HG02623 (cell line): ENCODE data around the gene CSKMT.
"Not testable (repeated sequence)": the region's sequence is repeated elsewhere in the genome, so short reads cannot be mapped to it uniquely, and the experiment has no call there.

ENCODE experiments used
- ATAC-seq: cut with Tn5 transposase; IDR thresholded peaks from one replicate; pipeline ENCODE4 v1.9.1; 2021; ENCODE audit warnings: moderate library complexity; ENCODE audit not compliant: unreplicated experiment

The CSKMT gene, protein sequence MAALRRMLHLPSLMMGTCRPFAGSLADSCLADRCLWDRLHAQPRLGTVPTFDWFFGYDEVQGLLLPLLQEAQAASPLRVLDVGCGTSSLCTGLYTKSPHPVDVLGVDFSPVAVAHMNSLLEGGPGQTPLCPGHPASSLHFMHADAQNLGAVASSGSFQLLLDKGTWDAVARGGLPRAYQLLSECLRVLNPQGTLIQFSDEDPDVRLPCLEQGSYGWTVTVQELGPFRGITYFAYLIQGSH

DNA sequence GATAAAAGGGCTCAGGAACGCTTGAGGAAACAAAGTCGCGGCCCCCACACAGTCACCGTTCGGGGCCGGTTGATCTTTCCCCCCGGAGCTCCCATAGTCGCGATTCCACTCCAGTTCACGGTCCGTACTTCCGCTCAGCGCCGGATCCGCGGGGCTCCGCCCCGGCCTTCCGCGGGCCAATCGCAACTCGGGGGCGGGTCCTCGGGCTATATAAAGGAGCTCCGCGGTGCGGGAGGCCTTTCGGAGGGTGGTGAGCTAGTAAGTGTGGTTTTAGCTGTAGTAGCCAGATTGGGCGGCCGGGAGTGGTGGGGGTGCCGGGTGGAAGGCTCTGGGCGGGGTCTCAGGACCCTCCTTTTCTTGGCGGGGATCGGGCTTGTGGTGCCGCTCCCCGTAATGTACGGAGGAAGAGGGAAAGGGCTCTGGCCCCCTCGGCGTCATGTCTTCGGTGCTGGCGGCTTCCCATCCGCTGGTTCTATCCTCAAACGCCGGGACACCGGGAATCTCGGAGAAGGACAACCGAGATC, at the start of gene CSKMT, which contains the start of gene C11orf98:
Gene CSKMT, plus strand, starts transcription at position 238 of the 524 bp plus-strand sequence. CDS start 568 bp downstream, outside the sequence.
Gene C11orf98, minus strand, starts transcription at position 136 of the 524 bp plus-strand sequence. Its CDS starts 41 bp downstream, at position 95.
- ATAC-seq: peak; percentile 80

DNA sequence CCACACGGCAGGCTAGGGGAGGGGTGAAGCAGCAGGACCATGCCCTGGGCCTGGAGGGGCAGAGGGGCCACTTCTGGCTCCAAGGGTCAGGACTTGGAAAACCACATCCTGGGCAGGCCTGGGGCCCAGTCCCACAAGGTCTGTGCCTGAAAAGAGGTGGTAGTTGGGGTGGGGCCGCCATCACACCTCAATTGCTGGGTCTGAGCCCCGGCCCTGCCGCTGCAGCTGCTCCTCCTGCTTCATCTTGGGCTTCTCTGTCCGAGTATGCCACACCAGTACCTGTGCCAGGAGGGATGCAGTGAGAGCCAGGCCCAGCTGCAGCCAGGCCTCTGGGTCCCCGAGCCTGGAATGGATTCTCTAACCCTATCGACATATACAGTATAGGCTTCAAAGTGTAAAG, 49.6 kb upstream of the CSKMT start:
- no peak for ATAC-seq

DNA sequence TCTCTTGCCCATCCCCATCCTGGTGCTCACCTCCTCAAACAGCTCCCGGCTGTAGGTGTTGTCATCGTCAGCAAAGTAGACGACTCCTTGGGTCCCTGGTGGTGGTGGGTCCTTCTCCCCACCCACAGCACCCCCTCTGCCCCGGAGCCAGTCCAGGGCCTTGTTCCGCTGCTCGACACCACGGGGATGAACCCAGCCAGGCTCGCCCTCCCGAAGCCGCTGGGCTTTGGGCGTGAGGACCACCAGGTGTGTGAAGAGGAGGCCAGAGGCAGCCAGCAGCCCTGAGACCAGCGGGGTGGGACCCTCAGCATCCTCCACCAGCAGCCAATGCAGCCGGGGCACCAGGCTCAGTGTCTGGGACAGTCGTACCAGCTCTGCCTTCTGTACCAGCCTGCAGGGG, 48.2 kb upstream of the CSKMT start:
- not testable (repeated sequence) for ATAC-seq

DNA sequence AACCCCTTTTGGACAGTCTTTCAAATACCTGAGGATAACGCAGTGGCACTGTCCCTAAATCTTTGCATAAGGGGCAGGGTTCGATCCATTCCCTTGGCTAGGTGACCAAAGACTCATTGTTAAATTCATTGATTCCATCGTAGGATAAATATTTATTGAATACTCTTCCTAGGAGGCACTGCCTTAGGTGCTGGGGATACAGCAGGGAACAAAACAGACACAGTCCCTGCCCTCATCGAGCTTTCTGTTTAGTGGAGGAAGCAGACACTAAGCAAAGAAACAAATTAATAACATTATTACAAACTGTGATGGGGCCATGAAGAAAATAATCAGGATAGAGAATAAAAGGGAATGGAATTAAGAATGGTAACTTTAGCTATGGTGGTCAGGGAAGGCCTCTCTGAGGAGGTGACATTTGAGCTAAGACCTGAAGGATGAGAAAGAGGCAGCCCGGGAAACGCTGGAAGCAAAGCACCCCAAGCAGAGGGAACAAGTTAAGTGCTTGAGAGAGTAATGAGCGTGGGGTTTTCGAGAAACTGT, 44.0 kb upstream of the CSKMT start:
- ATAC-seq: no peak

DNA sequence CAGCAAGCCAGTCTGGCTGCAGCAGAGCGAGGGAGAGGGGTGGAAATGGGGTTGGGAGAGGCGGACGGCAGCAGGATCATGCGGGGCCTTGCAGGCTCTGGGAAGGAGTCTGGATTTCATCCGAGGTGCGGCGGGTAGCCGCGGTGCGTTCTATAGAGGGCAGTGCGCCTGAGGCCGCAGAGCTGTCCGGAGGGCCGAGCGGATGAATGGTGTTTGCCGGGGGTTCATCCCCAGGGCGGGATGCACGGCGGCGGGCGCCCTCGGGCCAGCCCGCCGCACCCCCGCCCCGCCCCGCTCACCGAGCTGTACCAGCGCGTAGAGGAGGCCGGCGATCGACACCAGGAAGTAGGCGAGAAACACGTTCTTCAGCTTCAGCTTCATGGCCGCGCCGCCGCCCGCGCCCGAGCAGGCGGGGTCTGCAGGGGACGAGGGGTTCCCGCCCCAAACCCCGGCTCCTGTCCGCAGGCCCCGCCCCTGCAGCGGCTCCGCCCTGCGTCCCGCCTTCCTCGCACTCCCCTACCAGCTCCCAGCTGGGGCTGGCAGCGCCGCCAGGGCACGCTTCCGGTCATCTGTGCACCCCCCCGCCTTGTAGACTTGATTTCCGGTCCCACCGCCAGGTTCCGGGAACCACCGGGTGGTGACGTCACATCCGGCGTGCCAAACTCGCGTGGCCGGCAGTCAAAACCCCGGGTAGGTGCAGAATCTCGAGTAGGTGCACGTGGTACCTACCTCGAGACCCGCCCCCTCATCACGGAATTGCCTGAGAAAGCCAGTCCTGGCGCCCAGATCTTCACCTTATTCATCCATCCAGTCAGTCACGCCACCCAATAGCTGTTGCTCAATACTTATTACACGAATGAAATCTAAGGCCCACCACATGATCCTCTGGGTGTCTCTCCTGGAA, 43.3 kb upstream of the CSKMT start, which contains the start of gene B3GAT3:
Gene B3GAT3, minus strand, starts transcription at position 420 of the 904 bp plus-strand sequence. Its CDS starts 39 bp downstream, at position 381.
- peak; percentile 93 for ATAC-seq

DNA sequence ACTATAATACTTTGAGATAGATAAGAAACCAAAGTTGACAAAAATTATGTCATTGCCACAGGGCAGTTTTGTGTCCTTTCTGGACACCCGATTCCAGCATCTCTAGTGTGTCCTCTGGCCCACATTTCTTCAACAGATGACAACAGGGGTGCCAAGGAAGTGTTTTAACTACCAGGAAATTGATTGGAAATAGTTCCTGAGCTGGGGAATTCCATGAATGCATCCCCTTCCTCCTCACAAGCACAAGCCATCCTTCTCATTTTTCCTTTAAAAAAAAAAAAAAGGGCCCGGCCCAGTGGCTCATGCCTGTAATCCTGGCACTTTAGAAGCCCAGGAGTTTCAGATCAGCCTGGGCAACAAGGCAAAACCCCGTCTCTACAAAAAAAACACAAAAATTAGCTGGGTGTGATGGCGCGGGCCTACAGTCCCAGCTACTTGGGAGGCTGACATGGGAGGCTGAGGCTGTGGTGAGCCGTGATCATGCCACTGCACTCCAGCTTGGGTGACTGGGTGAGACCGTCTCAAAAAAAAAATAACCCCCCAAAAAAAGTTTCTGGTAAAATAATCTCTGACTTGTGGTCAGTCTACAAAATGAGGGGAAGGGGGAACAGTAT, 42.5 kb upstream of the CSKMT start:
- no peak for ATAC-seq

DNA sequence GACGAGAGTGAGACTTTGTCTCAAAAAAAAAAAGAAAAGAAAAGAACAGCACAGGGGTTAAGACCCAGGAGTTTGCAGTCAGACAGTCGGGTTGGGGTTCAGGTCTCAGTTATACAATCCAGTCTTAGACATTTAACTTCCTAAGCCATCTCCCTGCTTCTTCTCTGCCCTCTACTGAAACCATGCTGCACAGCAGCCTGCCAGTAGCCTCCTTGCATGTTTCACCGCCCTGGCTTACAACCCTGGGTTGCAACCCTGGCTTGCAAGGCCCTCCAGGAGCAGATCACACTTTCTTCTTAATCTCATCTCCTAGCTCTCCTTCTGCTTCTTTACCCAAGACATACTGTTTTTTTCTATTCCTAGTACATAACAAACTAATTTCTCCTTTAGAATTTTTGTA, 37.4 kb upstream of the CSKMT start:
- ATAC-seq: no peak

DNA sequence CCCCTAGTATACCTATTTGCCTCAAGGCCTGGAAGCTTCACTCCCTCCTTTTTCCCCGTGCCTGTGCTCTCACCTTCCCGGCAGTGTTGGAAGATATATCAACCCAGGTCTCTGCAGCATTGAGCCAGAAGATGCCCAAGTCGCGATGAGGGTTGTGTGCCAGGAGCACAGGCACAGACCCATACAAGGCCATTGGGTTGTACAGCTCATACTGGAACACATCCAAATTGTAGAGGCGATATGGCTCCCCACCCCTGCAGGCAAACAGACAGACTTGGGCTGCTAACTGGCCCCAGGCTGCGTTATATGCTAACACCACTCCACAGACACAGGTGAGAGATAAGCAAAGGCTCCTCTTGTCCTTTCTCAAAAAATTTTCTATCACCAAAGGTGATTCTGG, 32.6 kb upstream of the CSKMT start:
- ATAC-seq: no peak

DNA sequence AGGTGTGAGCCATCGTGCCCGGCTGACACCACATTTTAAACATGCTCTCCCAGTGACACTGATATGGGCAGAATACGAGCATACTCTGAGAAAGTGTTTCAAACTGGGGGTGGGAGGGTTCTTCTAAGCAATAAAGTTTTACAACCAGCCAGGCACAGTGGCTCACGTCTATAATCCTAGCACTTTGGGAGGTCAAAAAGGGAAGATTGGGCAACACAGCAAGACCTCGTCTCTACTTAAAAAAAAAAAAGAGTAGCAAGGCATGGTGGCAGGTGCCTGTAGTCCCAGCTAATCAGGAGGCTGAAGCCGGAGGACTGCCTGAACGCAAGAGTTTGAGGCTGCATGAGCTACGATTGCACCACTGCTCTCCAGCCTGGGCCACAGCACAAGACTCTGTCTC, 20.9 kb upstream of the CSKMT start:
- no peak for ATAC-seq

DNA sequence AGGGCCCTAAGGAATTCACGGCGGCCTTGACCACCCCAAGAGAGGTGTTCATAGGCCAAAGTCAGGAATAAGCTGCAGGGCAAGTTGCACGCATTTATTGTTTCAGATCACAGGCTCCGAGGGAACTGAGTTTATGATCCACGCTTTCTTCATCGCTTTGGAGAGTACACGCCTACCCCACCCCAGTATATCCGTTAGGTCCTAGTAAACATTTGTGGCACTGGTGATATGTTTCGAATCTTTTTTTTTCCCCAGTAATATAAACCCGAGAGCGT, 19.5 kb upstream of the CSKMT start:
- no peak for ATAC-seq

DNA sequence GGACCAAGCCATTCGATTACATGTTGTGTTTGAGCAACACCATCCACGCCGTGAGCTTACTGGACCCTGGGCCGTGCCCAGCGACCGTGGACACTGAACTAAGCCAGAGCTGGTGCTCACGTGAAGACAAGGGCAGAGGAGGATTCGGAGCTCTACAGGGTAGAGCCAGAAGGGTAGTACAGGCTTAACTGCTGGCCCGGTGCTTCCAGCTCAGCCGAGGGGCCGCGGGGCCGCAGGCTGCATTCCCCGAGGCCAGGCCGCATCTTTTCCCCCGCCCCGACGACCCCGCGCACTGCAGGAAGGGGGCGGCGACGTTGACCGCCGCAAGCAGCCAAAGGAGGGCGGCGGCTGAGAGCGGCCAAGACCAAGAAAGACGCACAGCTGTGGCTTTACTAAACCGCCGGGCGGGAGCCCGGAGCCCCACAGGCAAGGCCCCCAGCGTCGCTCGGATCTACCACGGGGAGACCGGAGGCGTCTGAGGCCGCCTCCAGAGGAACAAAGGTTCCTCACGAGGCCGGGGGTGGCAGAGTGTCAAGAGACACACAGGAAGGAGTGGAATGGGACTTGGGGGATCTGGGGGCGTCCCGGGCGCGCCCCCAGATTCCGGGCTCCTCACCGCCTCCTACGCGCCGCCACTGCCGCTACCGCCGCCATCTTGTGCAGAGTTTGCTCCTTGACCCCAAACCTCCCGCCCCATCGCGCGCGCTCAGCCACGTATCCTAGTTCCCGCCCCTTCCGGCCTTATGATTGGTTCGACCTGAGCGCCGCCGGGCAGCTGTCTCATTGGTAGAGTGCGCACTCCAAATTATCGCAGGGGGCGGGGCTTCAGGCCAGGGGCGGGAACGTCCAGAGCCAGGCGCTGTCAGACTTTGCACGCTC, 18.9 kb upstream of the CSKMT start, which contains the start of gene GANAB:
Gene GANAB, minus strand, starts transcription at position 668 of the 879 bp plus-strand sequence. Its CDS starts 14 bp downstream, at position 654.
- ATAC-seq: peak; percentile 87

DNA sequence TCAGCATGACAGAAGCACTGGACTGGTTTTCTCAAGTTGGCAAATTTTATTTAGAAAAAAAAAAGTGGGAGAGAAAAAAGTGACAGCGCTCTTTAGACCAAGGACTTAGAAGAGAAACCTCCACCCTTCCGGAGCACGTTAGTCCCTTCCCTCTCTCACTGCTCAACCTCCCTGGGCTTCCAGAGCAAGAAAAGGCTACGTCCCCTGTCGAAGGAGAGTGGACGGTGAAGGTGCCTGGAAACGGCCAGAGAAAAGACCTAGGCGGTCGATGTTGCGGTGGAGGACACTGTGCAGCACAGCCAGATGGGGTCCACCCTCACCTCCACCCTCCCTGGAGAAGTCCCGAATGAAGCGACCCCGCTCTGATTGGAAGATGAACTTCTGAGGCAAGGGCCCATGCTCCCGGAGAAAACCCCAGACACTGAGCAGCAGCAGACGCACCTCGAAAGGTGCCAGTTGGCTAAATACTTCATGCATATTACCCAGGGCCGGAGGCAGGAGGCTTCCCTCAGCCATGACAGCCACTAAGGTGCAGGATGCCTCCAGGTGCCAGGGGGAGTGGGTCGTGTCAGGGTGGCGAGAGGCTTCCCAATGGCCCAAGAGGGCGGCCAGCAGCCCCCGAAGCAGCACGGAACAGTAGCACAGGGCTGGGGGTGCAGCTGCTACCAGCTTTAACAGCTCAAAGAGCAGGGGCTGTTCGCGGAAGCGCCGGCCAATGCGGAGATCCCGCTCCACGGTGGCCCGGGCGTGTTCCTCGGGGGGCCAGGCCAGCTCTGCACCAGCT, 18.1 kb upstream of the CSKMT start:
- ATAC-seq: no peak

DNA sequence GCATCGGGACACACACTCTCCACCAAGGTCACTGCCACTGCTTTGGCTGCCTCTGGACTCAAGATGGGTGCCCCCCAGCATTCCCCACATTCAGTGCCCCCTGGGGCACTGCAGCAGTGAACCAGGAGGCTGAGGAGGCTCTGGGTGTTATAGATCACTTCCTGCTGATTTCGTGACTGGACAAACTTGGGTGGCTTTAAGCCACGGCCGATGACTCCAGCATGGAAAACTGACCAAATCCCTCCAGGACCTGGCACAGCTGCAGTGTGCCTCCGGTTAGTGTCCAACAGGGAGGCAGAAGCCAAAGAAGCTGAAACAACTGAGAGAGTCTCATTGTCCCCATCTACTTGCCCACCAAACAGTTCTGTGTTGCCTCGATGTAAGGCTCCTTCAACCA, 17.5 kb upstream of the CSKMT start:
- ATAC-seq: no peak

DNA sequence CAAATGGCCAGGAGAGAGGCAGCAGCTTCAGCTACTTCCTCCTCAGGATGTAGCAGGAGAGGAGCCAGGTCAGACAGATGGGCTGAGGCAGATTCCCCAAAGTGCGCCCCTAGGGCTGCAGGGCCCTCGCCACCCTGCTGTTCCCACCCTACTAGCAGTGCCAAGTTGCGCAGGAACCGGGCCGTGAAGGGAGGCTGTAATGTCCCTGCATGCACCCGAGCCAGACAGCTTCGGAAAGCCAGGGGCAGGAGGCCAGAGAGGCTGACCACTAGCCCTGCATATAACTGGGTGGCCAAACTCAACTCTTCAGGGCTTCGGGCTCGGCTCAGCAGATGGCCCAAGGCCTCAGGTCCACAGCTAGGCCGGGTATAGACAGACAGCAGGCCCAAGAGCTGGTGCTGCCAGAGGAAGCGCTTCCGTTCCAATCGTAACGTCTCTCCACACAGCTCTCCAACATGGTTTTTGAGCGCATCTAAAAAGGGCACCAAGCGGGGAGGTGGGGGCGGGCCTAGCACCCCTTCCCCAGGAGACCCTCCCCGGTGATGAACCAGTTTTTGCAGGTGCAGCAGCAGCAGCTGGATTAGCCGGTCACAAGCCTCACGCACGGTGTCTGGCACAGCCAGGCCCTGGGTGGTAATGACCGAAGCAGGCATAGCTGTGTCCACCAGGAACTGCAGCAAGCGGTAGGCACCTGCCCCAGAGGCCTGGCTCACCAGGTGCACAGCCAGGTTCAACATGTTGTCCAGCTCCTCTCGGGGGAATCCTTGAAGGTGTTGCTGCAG, 16.7 kb upstream of the CSKMT start:
- ATAC-seq: no peak

DNA sequence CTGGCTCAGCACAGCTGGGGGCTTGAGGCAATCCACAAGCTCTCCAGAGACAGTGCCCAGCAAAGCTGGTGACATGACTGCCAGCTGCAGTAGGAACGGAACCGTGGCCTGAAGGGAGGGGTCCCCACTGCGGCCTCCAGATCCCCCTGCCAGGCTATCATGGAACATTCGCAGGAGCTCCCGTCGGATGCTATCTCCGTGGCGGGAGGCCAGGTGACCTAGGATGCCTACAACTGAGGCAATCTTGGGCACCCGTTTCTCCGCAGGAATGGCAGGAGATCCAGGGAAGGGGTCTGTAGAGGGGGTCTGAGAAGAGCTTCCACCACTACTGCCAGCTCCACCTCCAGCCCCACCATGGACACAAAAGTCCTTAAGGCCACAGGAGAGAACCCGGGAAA, 16.1 kb upstream of the CSKMT start:
- ATAC-seq: no peak

DNA sequence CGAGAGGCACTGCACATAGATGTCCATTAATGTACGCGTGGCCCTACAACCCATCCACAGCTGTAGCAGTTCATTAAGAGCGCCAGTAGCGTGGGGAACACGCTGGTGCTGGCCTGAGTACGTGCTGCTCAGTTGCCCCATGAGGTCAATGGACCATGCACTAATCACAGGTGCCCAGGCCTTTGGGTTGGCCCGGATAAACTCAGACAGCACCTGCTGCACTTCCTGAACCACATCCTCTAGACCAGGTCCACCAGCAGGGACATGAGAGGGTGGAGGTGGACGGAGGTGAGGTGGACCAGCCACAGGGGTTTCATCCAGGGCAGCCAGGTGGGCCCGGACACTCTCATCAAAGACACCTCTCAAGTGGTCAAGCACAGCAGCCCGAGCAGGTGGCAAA, 15.6 kb upstream of the CSKMT start:
- no peak for ATAC-seq

DNA sequence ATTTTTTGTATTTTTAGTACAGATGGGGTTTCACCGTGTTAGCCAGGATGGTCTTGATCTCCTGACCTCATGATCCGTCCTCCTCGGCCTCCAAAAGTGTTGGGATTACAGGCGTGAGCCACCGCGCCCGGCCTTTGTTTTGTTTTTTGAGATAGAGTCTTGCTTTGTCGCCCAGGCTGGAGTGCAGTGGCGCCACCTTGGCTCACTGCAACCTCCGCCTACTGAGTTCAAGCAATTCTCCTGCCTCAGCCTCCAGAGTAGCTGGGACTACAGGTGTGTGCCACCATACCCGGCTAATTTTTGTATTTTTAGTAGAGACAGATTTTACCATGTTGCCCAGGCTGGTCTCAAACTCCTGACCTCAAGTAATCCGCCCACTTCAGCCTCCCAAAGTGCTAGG, 14.8 kb upstream of the CSKMT start:
- not testable (repeated sequence) for ATAC-seq

DNA sequence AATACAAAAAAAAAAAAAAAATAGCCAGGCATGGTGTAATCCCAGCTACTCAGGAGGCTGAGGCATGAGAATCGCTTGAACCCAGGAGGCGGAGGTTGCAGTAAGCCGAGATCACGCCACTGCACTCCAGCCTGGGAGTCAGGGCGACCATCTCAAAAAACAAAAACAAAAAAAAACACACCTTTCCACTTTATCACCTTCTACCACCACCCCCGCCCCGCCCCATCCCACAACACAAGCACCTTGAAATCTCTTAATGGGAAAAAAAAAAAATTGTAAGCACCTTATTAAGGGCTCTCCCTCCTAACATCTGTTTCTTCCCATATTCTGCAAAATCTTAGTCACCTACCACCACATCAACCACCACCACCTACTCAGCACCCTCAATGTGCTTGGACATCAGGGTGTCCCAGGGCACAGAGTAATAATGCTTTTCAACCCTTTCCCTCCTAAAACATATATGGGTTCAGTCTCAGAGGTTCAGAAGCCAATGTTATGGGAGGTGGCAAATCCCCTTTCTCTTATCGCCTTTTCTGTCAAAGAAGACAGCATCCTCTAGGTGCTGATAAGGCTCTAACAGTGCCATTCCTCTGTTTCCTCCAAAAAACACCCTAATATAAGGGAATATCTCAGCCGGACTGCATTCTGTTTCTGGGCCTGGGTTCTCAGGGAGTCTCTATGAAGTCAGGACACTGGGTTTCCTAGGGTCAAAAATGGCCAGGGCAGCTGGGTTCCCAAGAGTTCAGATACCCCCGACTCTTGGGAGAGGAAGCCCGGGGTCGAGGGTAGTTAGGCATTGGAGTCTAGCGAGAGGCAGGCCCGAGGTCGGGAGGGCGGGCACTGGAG, 12.7 kb upstream of the CSKMT start:
- ATAC-seq: no peak
